ENCODE measurements around the gene DPP6. TPM values are rescaled to one million over a fixed set of nuclear protein-coding genes. Genes with fewer than 3 reads are reported as not detected.

DPP6 gene
- total RNA-seq, 1 donor from 2014 or later: not detected

GRCh38 chr7:154336295-154336694, 284.1 kb downstream of the DPP6 start:
- DNase-seq (ENCODE audit: low read depth in 2 of 2): no peak

- DNase-seq (ENCODE audit: low read depth in 2 of 2): no peak
Observed at GRCh38 chr7:154338701-154339506, 286.7 kb downstream of the DPP6 start.

- DNase-seq (ENCODE audit: low read depth in 2 of 2): no peak
Observed at GRCh38 chr7:154342971-154343633, 290.9 kb downstream of the DPP6 start.

GRCh38 chr7:154343778-154344412, 291.7 kb downstream of the DPP6 start:
- DNase-seq (ENCODE audit: low read depth in 2 of 2): no peak

- DNase-seq (ENCODE audit: low read depth in 2 of 2): no peak
Observed at GRCh38 chr7:154345093-154345492, 292.9 kb downstream of the DPP6 start.

GRCh38 chr7:154347700-154348266, 295.6 kb downstream of the DPP6 start:
- DNase-seq (ENCODE audit: low read depth in 2 of 2): no peak

- DNase-seq (ENCODE audit: low read depth in 2 of 2): no peak
Observed at GRCh38 chr7:154350892-154351291, 298.7 kb downstream of the DPP6 start.

GRCh38 chr7:154353355-154353767, 301.2 kb downstream of the DPP6 start:
- DNase-seq (ENCODE audit: low read depth in 2 of 2): no peak

- no peak for DNase-seq (ENCODE audit: low read depth in 2 of 2)
Observed at GRCh38 chr7:154364170-154364569, 312.0 kb downstream of the DPP6 start.

- no peak for DNase-seq (ENCODE audit: low read depth in 2 of 2)
Observed at GRCh38 chr7:154371424-154371823, 319.2 kb downstream of the DPP6 start.

GRCh38 chr7:154372011-154372601, 319.9 kb downstream of the DPP6 start:
- DNase-seq (ENCODE audit: low read depth in 2 of 2): no peak

- DNase-seq (ENCODE audit: low read depth in 2 of 2): no peak
Observed at GRCh38 chr7:154373956-154374355, 321.8 kb downstream of the DPP6 start.

- DNase-seq (ENCODE audit: low read depth in 2 of 2): no peak
Observed at GRCh38 chr7:154375956-154376355, 323.8 kb downstream of the DPP6 start.

- no peak for DNase-seq (ENCODE audit: low read depth in 2 of 2)
Observed at GRCh38 chr7:154380771-154381170, 328.6 kb downstream of the DPP6 start.

- DNase-seq (ENCODE audit: low read depth in 2 of 2): no peak
Observed at GRCh38 chr7:154383045-154383444, 330.8 kb downstream of the DPP6 start.

- no peak for DNase-seq (ENCODE audit: low read depth in 2 of 2)
Observed at GRCh38 chr7:154385214-154385613, 333.0 kb downstream of the DPP6 start.

GRCh38 chr7:154387252-154387651, 335.1 kb downstream of the DPP6 start:
- no peak for DNase-seq (ENCODE audit: low read depth in 2 of 2)

- no peak for DNase-seq (ENCODE audit: low read depth in 2 of 2)
Observed at GRCh38 chr7:154388412-154388811, 336.2 kb downstream of the DPP6 start.

GRCh38 chr7:154388999-154389398, 336.8 kb downstream of the DPP6 start:
- no peak for DNase-seq (ENCODE audit: low read depth in 2 of 2)

GRCh38 chr7:154390961-154391360, 338.8 kb downstream of the DPP6 start:
- DNase-seq (ENCODE audit: low read depth in 2 of 2): no peak

GRCh38 chr7:154394804-154395203, 342.6 kb downstream of the DPP6 start:
- DNase-seq (ENCODE audit: low read depth in 2 of 2): no peak

GRCh38 chr7:154406312-154406711, 354.1 kb downstream of the DPP6 start:
- DNase-seq (ENCODE audit: low read depth in 2 of 2): no peak

All from dermis microvascular lymphatic vessel endothelial cell (primary cell).